Neuron (in vitro differentiated cells): Measurements from ENCODE around the gene SDF4.

Source experiments
- H2AFZ ChIP-seq: one replicate; pipeline ENCODE4 v1.6.1; 2013; ENCODE audit warnings: low read depth, mild to moderate bottlenecking, inconsistent platforms, low read length, moderate library complexity
- H3K27me3 ChIP-seq: one replicate; pipeline ENCODE4 v1.6.1; 2013; ENCODE audit warnings: low read length; ENCODE audit not compliant: insufficient read depth
- H3K36me3 ChIP-seq: one replicate; pipeline ENCODE4 v1.6.1; 2013; ENCODE audit warnings: low read length; ENCODE audit not compliant: insufficient read depth
- H3K4me1 ChIP-seq: one replicate; pipeline ENCODE4 v1.6.1; 2013; ENCODE audit warnings: low read length; ENCODE audit not compliant: insufficient read depth
- H3K4me3 ChIP-seq: 2 replicates; pipeline ENCODE4 v1.5.1; 2013; ENCODE audit warnings: mild to moderate bottlenecking, low read length, moderate library complexity
- H3K9me3 ChIP-seq: one replicate; pipeline ENCODE4 v1.6.1; 2013; ENCODE audit warnings: low read length

The SDF4 gene

GRCh38 chr1:1216770-1217620 is 14.8 kb downstream of the SDF4 start:
- Histone ChIP-seq H3K4me3 (no peak overlapping the region), H3K9me3 (no peaks in the 10 kb centered on the region), H3K4me1 (no peaks in the 10 kb centered on the region), H3K36me3 (peaks cover 39% of the 10 kb centered on the region), H3K27me3 (no peaks in the 10 kb centered on the region), H2AFZ (no peak overlapping the region)

DNA sequence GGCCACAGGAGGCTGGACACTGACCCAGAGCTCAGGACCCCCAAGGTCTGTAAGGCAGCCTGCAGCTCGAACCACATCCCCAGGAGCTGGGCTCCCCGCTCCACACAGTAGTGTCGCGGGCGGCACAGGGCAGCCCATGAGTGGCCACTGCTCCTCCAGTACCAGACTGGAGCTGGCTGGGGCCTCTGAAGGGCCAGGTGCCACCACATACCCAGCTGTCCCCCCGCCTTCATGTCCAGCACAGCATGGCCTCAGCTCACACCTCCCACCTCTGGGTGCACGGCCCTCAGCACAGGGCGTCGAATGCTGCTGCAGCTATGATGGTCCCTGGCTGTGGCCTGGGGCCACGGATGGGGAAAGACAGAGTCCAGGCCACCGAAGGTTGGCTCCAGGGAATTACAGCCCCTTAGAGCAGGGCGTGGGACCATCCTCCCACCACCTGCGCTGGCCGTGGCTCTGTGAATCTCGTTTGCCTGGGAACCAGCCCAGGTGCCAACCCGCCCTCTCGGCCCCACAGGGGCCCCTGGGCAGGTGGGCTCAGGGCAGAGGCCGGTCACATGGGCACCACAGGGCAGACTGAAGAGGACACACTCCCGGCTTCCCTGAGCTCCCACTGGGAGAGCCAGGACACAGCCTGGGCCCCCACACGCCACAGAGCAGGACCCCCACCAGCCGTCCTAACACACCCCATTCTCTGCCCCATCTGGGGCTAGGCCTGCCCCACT is 15.8 kb downstream of the SDF4 start:
- Histone ChIP-seq H3K9me3 (no peaks in the 10 kb centered on the region), H3K36me3 (peaks cover 35% of the 10 kb centered on the region), H3K4me1 (no peaks in the 10 kb centered on the region), H2AFZ (no peak overlapping the region), H3K27me3 (no peaks in the 10 kb centered on the region), H3K4me3 (no peak overlapping the region)

- peaks cover 30% of the 10 kb centered on the region for H3K36me3 ChIP-seq
- no peaks in the 10 kb centered on the region for H3K27me3 ChIP-seq
These were observed 16.6 kb downstream of the SDF4 start for GRCh38 chr1:1215080-1215676.

DNA sequence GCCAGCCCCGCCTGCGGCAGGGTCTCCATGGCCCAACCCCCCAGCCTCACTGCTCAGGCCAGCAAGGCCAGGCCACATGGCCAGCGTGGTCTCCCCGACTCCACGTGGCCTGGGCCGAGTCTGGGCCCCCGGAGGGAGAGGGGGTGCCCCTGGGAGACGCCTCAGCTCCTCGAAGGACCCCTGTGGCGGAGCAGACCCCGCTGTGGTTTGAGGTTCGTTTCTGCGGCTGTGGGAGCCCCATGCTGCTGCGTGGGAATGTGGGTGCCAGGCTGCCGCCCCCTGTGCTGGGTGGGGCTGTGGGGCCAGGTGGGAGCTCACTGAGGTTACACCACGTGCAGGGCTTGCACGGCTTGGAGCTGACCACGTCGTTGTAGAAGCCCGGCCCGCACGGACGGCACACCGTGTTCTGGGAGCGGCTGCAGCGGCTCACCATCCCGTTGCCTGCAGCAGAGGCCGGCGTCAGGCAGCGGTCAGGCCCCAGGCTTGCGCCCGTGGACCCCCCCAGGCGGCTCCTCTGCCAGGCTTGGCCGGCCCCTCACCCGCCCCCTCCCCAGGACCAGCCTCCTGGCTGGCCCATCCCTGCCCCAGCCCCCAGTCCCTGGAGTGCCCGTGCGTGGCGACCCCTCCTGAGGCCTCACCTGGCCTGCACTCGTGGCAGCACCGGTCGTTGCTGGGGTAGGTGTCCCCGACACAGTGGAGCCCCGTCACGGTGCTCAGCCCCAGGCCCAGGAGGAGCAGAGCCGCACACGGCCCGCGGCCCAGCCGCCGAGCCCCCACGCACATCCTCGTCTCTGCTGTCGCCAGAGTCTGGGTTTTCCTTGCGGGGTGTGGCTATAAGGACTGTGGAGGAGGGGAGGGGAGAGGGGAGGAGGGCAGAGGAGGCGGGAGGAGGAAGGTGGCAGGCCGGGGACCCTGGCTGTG is 18.2 kb downstream of the SDF4 start, which contains the start of gene TNFRSF4:
Gene TNFRSF4, minus strand, starts transcription at position 809 of the 921 bp plus-strand sequence. Its CDS starts 26 bp downstream, at position 783.
- Histone ChIP-seq H2AFZ (no peak within 1 kb of the TSS), H3K27me3 (no peaks in the 10 kb centered on the region), H3K9me3 (no peaks in the 10 kb centered on the region), H3K4me3 (no peak within 1 kb of the TSS), H3K4me1 (no peaks in the 10 kb centered on the region), H3K36me3 (peaks cover 24% of the 10 kb centered on the region)

More at GRCh38 chr1:1215080-1215676, 16.6 kb downstream of the SDF4 start:
- Histone ChIP-seq H3K4me3 (no peak overlapping the region), H3K4me1 (no peaks in the 10 kb centered on the region), H3K9me3 (no peaks in the 10 kb centered on the region), H2AFZ (no peak overlapping the region)

DNA sequence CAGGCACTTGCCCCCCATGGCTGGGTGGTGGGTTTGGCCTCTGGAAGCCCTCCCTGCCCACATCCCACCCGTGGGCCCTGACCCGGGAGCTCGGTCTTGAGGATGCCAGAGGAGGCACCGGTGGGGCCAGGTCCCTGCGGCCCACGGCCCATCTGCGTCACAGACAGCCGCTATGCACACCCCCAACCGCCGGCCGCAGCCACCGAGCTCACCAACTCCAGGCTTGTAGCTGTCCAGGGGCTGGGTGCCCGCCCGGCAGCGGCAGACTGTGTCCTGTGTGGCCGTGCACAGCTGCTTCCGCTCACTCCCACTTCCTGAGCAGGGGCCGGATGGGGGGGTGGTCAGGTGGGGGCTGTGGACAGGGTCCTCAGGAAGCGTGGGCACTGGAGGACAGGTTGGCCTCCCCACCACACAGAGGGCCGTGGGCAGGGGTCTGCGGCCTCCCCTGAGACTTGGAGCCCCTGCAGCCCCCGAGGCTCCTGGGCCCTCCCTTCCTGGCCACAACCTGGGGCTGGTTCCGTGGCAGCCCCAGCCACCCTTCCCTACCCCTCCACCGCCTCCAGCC is 18.9 kb downstream of the SDF4 start:
- Histone ChIP-seq H2AFZ (no peak overlapping the region), H3K36me3 (peaks cover 16% of the 10 kb centered on the region), H3K27me3 (no peaks in the 10 kb centered on the region), H3K4me3 (no peak overlapping the region), H3K9me3 (no peaks in the 10 kb centered on the region), H3K4me1 (no peaks in the 10 kb centered on the region)

- Histone ChIP-seq H3K4me1 (no peaks in the 10 kb centered on the region), H3K9me3 (no peaks in the 10 kb centered on the region), H3K27me3 (no peaks in the 10 kb centered on the region), H3K36me3 (peaks cover 8% of the 10 kb centered on the region), H3K4me3 (no peak overlapping the region), H2AFZ (no peak overlapping the region)
These were observed 20.0 kb downstream of the SDF4 start for GRCh38 chr1:1211541-1212441.

GRCh38 chr1:1210726-1211540 is 20.9 kb downstream of the SDF4 start:
- peaks cover under 1% of the 10 kb centered on the region for H3K36me3 ChIP-seq
- H3K4me3 ChIP-seq = no peak overlapping the region
- no peak overlapping the region for H2AFZ ChIP-seq
- no peaks in the 10 kb centered on the region for H3K9me3 ChIP-seq
- no peaks in the 10 kb centered on the region for H3K4me1 ChIP-seq
- H3K27me3 ChIP-seq = peaks cover 6% of the 10 kb centered on the region

DNA sequence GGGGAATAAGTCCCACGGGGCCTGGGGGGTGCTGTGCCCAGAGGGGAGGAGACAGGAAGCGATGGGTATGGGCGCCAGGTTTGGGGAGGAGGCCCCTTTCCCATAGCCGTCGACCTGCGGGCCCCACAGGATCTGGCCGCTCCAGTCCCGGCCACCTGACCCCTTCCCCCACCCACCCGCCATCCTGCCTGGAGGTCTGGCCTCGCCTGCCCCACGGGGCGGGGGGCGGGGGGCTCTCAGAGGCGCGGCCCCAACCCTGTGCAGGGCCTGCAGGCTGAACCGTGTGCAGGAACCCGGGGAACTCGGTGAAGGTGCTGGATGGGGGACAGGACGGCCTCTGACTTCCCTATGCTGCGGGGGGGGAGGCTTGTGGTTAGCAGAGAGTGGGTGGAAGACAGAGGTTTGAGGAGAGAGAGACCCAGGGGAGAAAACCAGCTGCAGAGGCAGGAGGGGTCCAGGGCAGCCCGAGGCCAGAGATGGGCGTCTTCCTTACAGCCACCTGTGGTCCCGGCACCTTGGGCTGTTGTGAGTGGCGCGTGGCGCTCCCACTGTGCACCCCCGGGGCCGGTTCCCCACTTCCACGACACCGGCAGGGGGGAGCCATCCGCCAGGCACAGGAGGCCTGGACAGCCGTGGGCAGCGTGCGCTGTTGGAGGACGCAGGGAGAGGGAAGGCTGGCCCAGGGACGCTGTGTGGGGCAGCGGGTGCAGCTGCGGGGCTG is 22.9 kb downstream of the SDF4 start:
- Histone ChIP-seq H3K36me3 (no peaks in the 10 kb centered on the region), H3K4me3 (no peak overlapping the region), H3K27me3 (peaks cover 20% of the 10 kb centered on the region), H2AFZ (no peak overlapping the region), H3K4me1 (no peaks in the 10 kb centered on the region), H3K9me3 (no peaks in the 10 kb centered on the region)

- no peak overlapping the region for H3K4me3 ChIP-seq
- H3K27me3 ChIP-seq = peaks cover 25% of the 10 kb centered on the region
- no peaks in the 10 kb centered on the region for H3K4me1 ChIP-seq
- H3K36me3 ChIP-seq = no peaks in the 10 kb centered on the region
- no peak overlapping the region for H2AFZ ChIP-seq
- no peaks in the 10 kb centered on the region for H3K9me3 ChIP-seq
These were observed 24.3 kb downstream of the SDF4 start for GRCh38 chr1:1207571-1207892.

- no peak overlapping the region for H3K4me3 ChIP-seq
- no peaks in the 10 kb centered on the region for H3K36me3 ChIP-seq
- no peaks in the 10 kb centered on the region for H3K9me3 ChIP-seq
- peaks cover 25% of the 10 kb centered on the region for H3K27me3 ChIP-seq
- H2AFZ ChIP-seq = no peak overlapping the region
- no peaks in the 10 kb centered on the region for H3K4me1 ChIP-seq
These were observed 24.8 kb downstream of the SDF4 start for GRCh38 chr1:1206966-1207531.
